Measurements from ENCODE around the gene KPNA6. TPM values are rescaled to one million over a fixed set of nuclear protein-coding genes. Genes with fewer than 3 reads are reported as not detected.

KPNA6 gene
- total RNA-seq, 1 experiment from 2014 or later, result 114 TPM

DNA sequence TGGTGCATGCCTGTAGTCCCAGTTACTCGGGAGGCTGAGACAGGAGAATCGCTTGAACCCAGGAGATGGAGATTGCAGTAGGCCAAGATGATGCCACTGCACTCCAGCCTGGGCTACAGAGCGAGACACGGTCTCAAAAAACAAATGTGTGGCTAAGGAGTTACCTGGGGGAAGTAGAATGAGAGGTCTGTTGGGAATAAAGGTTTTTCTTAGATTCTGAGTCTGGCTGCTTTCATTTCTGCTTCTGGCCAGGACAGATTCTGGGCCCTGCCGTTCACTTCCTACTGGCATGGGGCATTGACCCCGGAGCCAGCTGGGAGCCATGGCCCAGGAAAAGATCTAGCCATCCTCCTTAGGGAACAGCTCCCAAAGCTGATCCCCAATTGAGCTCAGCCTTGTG, 100.6 kb downstream of the KPNA6 start:
- H4K8ac ChIP-seq (replicated peaks; ENCODE audit: insufficient read length, low read depth, low read length), result no peak overlapping the region
- H2AFZ ChIP-seq (ENCODE audit: low read length), result no peak overlapping the region
- no peak overlapping the region for H3K14ac ChIP-seq (ENCODE audit: insufficient read depth, low read length)
- H4K5ac ChIP-seq (ENCODE audit: insufficient read length, low read depth, low read length), result no peak overlapping the region
- Mint-ChIP-seq H3K36me3 (ENCODE audit: insufficient read depth in 1 of 3, low read depth in 3 of 3) (peaks cover 0 to 14% (median 11%) of the 10 kb centered on the region in 3 experiments; a peak in 5 of 7 replicates), H3K27ac (no peak overlapping the region), H3K27me3 (ENCODE audit: low read depth) (peaks cover 14% of the 10 kb centered on the region), H3K9me3 (no peaks in the 10 kb centered on the region), H3K4me1 (peaks cover 8 to 11% of the 10 kb centered on the region in 2 experiments), H3K4me3 (no peak overlapping the region)
- no peak overlapping the region for H2BK15ac ChIP-seq (ENCODE audit: low read depth, low read length)
- no peak overlapping the region for H2BK120ac ChIP-seq (ENCODE audit: low read depth, low read length, poor library complexity, severe bottlenecking)
- H3K9ac ChIP-seq (ENCODE audit: extremely low read depth, insufficient read length, low read length), result no peak overlapping the region
- no peak for DNase-seq
- no peak overlapping the region for H2AK5ac ChIP-seq (ENCODE audit: insufficient read length, low read length)
- H3K18ac ChIP-seq (ENCODE audit: insufficient read length, low read depth, low read length), result no peak overlapping the region
- no peak overlapping the region for H3K56ac ChIP-seq (ENCODE audit: insufficient read length, low read depth, low read length)
- no peak overlapping the region for H2BK5ac ChIP-seq (ENCODE audit: insufficient read length, low read length)
- peaks cover 10% of the 10 kb centered on the region for H3K23me2 ChIP-seq (ENCODE audit: insufficient read length, low read depth, low read length, poor library complexity, severe bottlenecking)
- no peak overlapping the region for H3K23ac ChIP-seq (ENCODE audit: insufficient read length, low read depth, low read length)
- H3K27me3 ChIP-seq (ENCODE audit: insufficient read depth, low read length), result no peaks in the 10 kb centered on the region; the same call in 1 of the 2 replicates
- peaks cover 4% of the 10 kb centered on the region; the same call in 1 of the 2 replicates for H3K4me1 ChIP-seq (ENCODE audit: insufficient read depth, low read length)
- no peak overlapping the region for H3K27ac ChIP-seq (ENCODE audit: insufficient read length, low read depth, low read length)
- no peaks in the 10 kb centered on the region for H4K20me1 ChIP-seq (ENCODE audit: control insufficient read depth, insufficient read depth, insufficient read length)
- no peak overlapping the region for H2BK20ac ChIP-seq (ENCODE audit: low read depth, low read length, poor library complexity, severe bottlenecking)
- H3K4me2 ChIP-seq (ENCODE audit: insufficient read depth, insufficient read length, low read length), result no peak overlapping the region
- H3K9me3 ChIP-seq (ENCODE audit: control insufficient read depth, low read depth, low read length), result no peaks in the 10 kb centered on the region
- TF ChIP-seq, protein P1, sequence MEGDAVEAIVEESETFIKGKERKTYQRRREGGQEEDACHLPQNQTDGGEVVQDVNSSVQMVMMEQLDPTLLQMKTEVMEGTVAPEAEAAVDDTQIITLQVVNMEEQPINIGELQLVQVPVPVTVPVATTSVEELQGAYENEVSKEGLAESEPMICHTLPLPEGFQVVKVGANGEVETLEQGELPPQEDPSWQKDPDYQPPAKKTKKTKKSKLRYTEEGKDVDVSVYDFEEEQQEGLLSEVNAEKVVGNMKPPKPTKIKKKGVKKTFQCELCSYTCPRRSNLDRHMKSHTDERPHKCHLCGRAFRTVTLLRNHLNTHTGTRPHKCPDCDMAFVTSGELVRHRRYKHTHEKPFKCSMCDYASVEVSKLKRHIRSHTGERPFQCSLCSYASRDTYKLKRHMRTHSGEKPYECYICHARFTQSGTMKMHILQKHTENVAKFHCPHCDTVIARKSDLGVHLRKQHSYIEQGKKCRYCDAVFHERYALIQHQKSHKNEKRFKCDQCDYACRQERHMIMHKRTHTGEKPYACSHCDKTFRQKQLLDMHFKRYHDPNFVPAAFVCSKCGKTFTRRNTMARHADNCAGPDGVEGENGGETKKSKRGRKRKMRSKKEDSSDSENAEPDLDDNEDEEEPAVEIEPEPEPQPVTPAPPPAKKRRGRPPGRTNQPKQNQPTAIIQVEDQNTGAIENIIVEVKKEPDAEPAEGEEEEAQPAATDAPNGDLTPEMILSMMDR (conservative IDR thresholded peaks at IDR 0.05), result no peak
- H2BK12ac ChIP-seq (ENCODE audit: insufficient read length, low read depth, low read length), result no peak overlapping the region
- H3K79me1 ChIP-seq (ENCODE audit: insufficient read depth, low read depth, low read length, poor library complexity, severe bottlenecking), result no peaks in the 10 kb centered on the region
- no peak overlapping the region for H3T11ph ChIP-seq (ENCODE audit: low read length)
- H4K91ac ChIP-seq (ENCODE audit: insufficient read length, low read depth, low read length), result no peak overlapping the region
- H3K4ac ChIP-seq (ENCODE audit: low read depth, low read length), result no peak overlapping the region
- no CpG with 5 or more reads among the region's 6 CpGs for WGBS (ENCODE audit: extremely low coverage, insufficient read length, low lambda C conversion rate)
- H3K79me2 ChIP-seq (ENCODE audit: insufficient read depth, low read length), result no peaks in the 10 kb centered on the region

Data from H9 (cell line).